ENCODE results near the gene IL22RA1. TPM values are rescaled to one million over a fixed set of nuclear protein-coding genes. Genes with fewer than 3 reads are reported as not detected.

The IL22RA1 gene
- total RNA-seq, 1 experiment from 2014 or later, result 5.0 TPM

GRCh38 chr1:24156542-24157260 is 13.8 kb upstream of the IL22RA1 start:
- POLR2A ChIA-PET (ENCODE audit: unreplicated experiment), result no interaction called here
- intact Hi-C loops (cut with micrococcal nuclease; ENCODE audit: unreplicated experiment), result no loop called here
- BruUV-seq (replicated peaks), result no TSS peak

GRCh38 chr1:24155011-24155782 is 12.3 kb upstream of the IL22RA1 start:
- intact Hi-C loops (cut with micrococcal nuclease; ENCODE audit: unreplicated experiment), result no loop called here
- Histone ChIP-seq H3K4me3 (no peak overlapping the region), H3F3A (ENCODE audit: insufficient read depth, low read depth) (no peaks in the 10 kb centered on the region; the same call in 1 of the 2 replicates), H2AFZ (no peak overlapping the region), H3K36me3 (ENCODE audit: low read depth) (no peaks in the 10 kb centered on the region), H3K27me3 (ENCODE audit: insufficient read depth, low read depth) (no peaks in the 10 kb centered on the region), H3K4me2 (no peak overlapping the region), H4K20me1 (ENCODE audit: insufficient read depth) (no peaks in the 10 kb centered on the region), H3K9me3 (ENCODE audit: insufficient read depth, low read depth) (no peaks in the 10 kb centered on the region), H3K27ac (no peak overlapping the region), H3K9me2 (ENCODE audit: insufficient read depth) (no peaks in the 10 kb centered on the region), H3K4me1 (replicated peaks; ENCODE audit: insufficient read depth) (peaks cover 2% of the 10 kb centered on the region), H3K79me2 (ENCODE audit: low read depth) (no peaks in the 10 kb centered on the region)
- DNase-seq, result no peak
- BruUV-seq (replicated peaks), result no TSS peak
- TF ChIP-seq CTCF (conservative IDR thresholded peaks at IDR 0.05), result no peak
- ChIA-PET CTCF (no interaction called here), POLR2A (ENCODE audit: unreplicated experiment) (no interaction called here)

More at GRCh38 chr1:24156542-24157260, 13.8 kb upstream of the IL22RA1 start:
- H3K79me2 ChIP-seq (ENCODE audit: low read depth), result no peaks in the 10 kb centered on the region
- TF ChIP-seq CTCF (conservative IDR thresholded peaks at IDR 0.05), result no peak
- no peak for TF ChIP-seq EZH2 (IDR thresholded peaks at IDR 0.05; ENCODE audit: low read depth)
- H4K20me1 ChIP-seq (ENCODE audit: insufficient read depth), result no peaks in the 10 kb centered on the region
- CTCF ChIA-PET, result no interaction called here
- H3K9me2 ChIP-seq (ENCODE audit: insufficient read depth), result no peaks in the 10 kb centered on the region
- no peak overlapping the region for H3K4me3 ChIP-seq
- H3K27ac ChIP-seq, result no peak overlapping the region
- no peak overlapping the region for H2AFZ ChIP-seq
- H3K27me3 ChIP-seq (ENCODE audit: insufficient read depth, low read depth), result no peaks in the 10 kb centered on the region
- H3K9me3 ChIP-seq (ENCODE audit: insufficient read depth, low read depth), result no peaks in the 10 kb centered on the region
- no peaks in the 10 kb centered on the region for H3K4me1 ChIP-seq (replicated peaks; ENCODE audit: insufficient read depth)
- H3K36me3 ChIP-seq (ENCODE audit: low read depth), result no peaks in the 10 kb centered on the region
- H3F3A ChIP-seq (ENCODE audit: insufficient read depth, low read depth), result no peaks in the 10 kb centered on the region
- H3K4me2 ChIP-seq, result no peak overlapping the region
- no peak for DNase-seq

DNA sequence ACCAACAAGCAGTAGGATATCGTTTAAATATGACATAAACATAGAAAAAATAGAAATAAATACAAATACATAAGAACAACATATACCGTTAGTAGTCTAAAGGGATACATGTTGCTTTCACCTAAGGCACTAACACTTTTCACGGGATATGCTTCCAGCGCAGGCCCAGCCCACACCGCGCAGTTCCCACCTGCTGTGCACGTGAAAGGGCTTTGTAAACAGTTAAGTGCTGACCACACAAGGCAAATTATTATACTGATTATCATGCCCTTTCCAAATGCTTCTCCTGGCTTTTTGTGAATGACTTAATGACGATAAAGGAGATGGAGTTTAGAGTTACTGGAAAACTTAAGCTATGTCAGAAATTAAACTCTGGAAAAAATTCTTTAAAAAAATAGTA is 11.3 kb upstream of the IL22RA1 start:
- BruUV-seq (replicated peaks), result no TSS peak
- Histone ChIP-seq H3K9me3 (ENCODE audit: insufficient read depth, low read depth) (no peaks in the 10 kb centered on the region), H3K4me3 (no peak overlapping the region), H4K20me1 (ENCODE audit: insufficient read depth) (no peaks in the 10 kb centered on the region), H3K4me2 (no peak overlapping the region), H3K27me3 (ENCODE audit: insufficient read depth, low read depth) (no peaks in the 10 kb centered on the region), H3K27ac (no peak overlapping the region), H3K4me1 (replicated peaks; ENCODE audit: insufficient read depth) (peaks cover 10% of the 10 kb centered on the region), H3K79me2 (ENCODE audit: low read depth) (no peaks in the 10 kb centered on the region), H3K9me2 (ENCODE audit: insufficient read depth) (no peaks in the 10 kb centered on the region), H3K36me3 (ENCODE audit: low read depth) (no peaks in the 10 kb centered on the region), H3F3A (ENCODE audit: insufficient read depth, low read depth) (no peaks in the 10 kb centered on the region; the same call in 1 of the 2 replicates), H2AFZ (no peak overlapping the region)
- ChIA-PET CTCF (no interaction called here), POLR2A (ENCODE audit: unreplicated experiment) (interaction anchor here (0.7 kb wide), 1 partner anchor 45 kb away, joined by 4 read pairs; no protein-coding TSS in a partner anchor)
- DNase-seq, result no peak
- TF ChIP-seq EZH2 (IDR thresholded peaks at IDR 0.05; ENCODE audit: low read depth), result no peak
- no peak for TF ChIP-seq CTCF (conservative IDR thresholded peaks at IDR 0.05)
- intact Hi-C loops (cut with micrococcal nuclease; ENCODE audit: unreplicated experiment), result no loop called here
